GM12873 (cell line): ENCODE results near the gene RYR3.

Source experiments
- CTCF ChIP-seq: IDR thresholded peaks from 2 replicates; pipeline ENCODE4 v1.5.1; 2012; ENCODE audit warnings: low read depth, mild to moderate bottlenecking, moderate library complexity, low read length, control low read depth; ENCODE audit not compliant: insufficient read depth; ENCODE audit errors: missing control alignments

Gene RYR3

DNA sequence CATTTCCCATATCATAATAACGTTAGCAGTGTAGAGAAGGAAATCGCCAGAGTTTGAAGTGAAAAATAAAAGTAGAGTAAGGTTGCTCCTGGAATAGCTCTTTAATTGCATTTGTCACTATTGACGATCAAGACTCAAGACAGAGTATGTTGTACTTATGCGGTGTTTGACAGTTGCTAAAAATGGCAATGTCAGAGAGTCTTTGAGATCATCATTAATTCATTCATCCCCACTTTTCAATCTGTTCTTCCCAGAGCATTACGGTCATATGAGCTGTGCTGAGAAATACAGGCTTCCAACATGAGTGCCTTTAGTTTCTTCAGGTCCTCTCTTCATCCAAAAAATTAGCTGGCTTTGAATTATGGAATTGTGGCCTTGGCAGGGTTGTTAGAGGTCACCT, 483.7 kb downstream of the RYR3 start:
- TF ChIP-seq CTCF = no peak

- no peak for TF ChIP-seq CTCF
Measured at GRCh38 chr15:33795070-33795469, 484.3 kb downstream of the RYR3 start.

- TF ChIP-seq CTCF = no peak
Measured at GRCh38 chr15:33797651-33798050, 486.9 kb downstream of the RYR3 start.

DNA sequence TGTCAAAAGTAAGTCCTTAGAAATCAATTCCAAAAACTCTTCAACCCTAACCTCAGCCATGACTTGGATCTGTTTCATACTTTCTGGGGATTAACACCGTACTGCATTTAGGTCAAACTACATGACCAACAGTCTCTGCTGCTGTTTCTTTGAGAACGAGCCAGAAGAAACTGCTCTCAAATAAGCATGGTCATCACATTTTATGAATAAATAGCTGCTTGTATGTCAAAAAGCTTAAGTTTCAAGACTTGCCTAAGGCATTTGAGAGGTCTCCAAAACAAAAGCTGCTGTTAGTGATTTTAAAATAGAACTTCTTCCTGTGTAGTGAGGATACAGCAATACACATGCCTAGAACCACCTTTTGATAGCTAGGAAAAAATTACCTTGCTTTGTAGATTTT, 491.2 kb downstream of the RYR3 start:
- no peak for TF ChIP-seq CTCF

DNA sequence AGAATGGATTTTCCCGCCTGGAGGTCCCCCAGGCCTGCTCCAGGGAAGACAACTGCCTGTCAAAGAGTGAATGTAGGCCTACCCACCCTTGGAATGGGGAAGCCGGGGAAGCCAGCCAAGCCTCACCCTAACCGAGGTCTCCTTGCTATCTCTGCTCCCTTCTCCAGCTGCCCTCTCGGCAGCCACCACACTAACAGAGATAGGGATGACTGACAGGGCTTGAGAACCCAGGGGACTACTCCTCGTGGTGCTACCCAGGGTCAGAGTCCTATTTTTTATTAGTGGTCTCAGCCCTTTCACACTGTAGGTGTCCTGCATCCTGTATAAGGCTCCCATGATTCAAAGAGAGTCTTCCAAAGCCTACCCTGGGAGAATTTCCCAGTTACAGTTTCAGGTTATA, 496.9 kb downstream of the RYR3 start:
- no peak for TF ChIP-seq CTCF

DNA sequence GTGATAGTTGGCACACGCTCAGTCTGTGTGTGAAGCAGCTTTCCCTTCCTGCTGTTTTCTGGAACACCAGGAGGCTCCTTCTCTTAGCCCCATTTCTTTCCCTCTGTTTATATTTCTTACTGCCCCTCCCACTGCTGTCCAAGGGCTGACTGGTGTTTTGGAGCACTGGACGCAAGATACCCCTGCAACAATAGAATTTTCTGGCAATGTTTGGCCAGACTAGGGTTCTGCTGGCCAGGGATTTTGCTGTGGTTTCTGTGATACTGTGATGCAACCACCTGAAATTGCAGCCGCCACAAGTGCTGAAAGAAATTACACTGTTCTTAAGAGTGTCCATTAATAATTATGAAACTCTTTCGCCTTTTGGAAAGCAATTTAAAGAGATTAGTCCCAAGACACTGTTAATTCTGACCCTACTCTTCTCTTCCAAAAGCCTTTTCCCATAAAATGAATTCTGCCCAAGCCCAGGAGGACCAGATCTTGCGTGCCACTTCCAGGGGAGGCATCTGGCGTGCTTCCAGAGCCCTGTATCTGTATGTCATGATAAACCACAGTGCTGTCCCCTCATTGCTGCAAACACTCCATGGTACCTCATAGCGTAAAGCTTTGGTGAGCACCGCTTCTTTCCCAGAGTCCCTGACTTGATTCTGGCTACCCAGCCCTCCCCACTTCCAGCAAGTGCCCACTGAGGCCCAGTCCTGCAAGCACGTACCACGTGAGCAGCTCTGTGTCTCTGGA, 498.1 kb downstream of the RYR3 start:
- TF ChIP-seq CTCF = no peak

- no peak for TF ChIP-seq CTCF
Measured at GRCh38 chr15:33810073-33810595, 499.4 kb downstream of the RYR3 start.
